Effector CD4-positive, alpha-beta T cell (primary cell): ENCODE data around the gene GSTM2.
A peak's percentile ranks its signal among the peaks of the same experiment; 100 is the strongest.

Experiments
- DNase-seq: peaks from one replicate; pipeline ENCODE4 v3.0.0-alpha.2; 2020

Gene GSTM2

DNA sequence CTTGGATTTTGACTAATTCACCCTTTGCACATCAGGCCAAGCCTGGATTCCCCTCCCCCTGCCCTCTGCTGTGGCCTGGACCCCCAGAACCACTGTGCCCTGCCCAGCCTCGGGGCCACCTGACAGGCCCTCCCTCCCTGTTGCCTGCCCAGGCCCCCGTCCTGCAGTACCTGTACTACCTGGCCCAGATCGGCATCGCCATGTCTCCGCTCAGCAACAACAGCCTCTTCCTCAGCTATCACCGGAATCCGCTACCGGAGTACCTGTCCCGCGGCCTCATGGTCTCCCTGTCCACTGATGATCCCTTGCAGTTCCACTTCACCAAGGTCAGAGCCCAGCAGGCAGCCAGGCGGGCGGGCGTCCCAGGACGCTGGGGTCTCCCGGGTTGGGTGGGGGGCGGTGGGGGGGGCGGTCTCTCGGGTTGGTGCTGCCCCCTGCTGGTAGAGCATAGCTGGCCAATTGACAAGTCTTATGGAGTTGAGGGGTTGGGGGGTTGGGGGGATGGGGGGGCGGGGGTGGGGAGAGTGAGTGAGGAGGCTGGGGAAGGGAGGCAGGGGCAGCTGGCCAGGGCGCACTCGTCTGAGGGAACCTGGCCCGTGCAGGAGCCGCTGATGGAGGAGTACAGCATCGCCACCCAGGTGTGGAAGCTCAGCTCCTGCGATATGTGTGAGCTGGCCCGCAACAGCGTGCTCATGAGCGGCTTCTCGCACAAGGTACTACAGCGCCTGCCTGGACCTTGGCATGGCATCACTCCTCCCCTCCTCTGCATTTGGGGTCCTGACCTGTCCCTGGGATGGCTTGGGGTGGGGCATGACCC, 37.6 kb upstream of the GSTM2 start:
- no peak for DNase-seq

DNA sequence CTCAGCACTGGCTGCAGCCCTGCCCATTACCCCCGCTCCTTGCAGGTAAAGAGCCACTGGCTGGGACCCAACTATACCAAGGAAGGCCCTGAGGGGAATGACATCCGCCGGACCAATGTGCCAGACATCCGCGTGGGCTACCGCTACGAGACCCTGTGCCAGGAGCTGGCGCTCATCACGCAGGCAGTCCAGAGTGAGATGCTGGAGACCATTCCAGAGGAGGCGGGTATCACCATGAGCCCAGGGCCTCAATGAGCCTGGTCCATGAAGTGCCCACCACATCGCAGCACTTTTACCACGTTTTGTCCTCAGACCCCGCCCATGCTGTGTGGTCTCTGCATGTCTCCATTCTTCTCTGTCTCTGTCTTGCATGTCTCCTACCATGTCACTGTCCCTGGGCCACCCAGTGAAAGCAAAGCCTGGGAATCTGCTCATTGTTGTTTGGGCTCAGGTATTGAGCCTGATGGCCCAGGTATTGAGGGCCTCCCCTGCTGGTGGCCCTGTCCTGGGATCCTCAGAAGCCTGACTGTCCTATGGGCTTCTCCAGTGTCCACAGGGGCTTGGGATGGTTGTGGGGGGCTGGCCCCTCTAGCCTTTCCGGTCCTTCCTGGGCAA, 36.9 kb upstream of the GSTM2 start:
- DNase-seq, result no peak

DNA sequence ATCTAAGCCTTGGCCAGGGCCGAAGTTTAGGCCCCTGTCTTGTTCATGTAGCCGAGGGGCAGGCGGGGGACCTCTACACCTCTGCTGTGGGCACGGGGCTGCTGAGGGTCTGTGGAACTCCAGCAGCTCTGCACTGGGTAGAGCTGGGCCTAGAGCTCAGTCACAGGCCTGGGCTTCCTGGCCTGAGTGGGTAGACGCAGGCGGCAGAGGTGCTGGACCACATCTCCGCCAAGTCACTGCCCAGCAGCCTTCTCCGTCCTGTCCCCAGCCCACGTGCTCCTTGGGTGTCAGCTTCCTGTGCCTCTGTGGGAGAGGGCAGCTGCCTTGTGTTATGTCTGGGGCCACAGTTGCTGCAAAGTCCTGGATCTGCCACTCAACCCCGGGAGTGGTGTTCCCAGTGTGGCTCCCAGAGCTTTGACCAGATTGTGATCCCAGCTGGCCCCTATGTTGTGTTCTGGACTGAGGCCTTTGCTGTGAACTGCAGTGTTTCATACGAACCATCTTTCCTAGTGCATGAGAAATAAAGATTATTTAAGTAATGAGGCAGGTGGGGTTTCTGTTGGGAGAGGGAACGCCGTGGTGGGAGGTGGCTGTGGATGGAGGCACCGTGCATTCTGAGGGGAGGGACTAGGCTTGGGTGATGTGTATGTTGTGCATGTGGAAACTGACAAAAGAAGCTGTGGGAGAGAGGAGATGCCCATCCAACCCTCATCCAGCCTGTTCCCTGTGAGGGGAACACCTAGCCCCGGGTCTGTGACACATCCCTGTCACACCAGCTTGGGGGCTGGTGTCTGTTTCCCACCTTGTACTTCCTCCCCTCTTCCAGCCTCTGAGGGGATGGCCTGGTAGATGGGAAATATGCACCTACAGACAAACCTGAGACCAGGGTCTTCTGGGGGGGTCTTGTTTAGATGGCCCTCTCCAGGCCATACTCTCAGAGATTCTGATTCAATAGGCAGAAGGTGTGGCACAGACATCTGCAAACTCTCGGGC, 36.0 kb upstream of the GSTM2 start:
- no peak for DNase-seq

DNA sequence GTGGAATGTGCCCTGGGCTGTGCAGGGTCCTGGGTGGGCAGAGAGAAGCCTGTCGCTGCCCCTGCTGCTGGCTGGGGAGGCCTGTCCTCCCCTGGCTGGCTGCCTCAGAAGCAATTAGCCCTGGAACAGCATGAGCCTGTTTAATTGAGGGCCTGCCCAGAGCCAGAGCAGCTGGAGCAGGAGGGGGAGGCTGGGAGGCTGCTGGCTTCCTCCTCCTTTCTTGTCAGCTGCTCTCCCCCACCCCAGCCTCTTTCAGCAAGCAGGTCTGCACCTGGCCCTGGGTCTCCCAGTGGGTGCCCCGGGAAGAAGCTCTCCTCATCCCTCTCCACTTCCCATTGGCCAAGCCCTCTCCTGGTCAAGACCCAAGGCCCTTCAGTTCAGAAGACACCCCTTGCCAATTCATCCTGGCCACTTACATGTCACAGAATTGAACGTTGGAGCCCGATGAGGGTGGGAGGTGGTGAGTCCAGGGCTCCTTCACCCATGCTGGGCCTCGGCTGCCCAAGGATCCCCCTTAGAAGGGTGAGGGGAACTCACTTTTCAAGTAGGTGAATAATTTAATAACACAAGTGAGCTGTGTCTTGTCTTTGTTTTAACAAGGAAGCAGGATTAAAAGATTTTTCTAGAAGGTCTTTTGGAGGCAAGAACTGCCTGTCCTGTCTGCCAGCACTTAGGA, 35.0 kb upstream of the GSTM2 start:
- no peak for DNase-seq

DNA sequence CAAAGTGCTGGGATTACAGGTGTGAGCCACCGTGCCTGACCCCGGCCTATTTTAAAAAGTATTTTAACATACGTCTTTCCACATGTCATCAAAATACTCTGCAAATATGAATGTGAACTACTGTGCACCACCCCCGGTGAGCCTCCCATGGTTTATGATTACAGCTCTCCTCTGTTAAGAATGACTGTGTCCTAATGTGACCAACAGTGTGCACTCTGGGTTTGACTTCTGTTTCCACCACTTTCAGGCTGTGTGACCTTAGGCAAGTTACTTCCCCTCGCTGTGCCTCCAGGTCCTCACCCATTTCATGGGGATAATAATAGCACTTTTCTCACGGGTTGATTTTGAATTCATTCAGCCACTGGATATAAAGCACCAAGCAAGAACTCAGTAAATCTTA, 33.6 kb upstream of the GSTM2 start:
- DNase-seq, result no peak

DNA sequence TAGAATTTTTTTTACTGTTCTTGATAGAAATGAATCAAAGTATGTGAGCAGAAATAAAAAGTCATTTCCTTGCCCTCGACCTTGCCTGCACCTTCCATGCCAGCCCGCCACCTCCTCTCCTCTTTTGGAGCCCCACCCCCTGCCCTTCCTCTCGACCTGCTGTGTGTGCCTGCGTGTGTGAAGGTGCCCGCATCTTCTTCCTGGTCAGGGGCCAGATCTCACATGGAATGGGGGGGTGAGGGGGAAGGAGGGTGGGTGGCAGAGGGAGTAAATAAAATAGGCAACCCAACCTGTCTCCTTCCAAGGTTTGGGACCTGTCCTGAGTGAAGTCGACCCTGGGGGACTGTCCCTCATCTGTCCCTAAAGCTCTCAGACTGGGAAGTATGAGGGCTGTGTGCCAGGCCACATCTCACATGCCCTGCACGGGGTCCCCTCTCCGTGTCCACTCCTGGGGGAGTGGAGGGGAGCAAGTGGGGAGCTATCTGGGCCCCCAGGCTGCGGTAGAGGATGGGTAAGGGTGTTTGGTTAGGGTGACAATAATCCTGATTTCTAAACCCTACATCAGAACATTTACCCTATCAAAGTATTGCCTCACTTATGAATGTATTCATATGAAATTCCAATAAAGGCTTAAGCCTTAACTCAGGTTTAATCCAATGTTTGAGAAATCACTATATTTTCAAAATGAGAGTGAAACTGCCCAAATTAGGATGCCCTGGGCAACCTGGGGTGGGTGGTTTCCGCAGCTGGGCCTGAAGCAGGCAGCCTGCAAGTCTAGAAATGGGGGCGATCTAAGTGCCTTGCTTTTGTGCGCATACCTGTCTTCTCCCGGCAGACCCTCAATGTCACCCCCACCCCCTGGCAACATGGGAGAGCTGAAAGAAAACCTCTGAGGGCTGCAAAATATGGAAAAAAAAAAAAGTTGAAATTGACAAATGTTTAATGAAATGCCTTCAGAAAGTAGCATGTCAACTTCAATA, 32.8 kb upstream of the GSTM2 start:
- DNase-seq, result no peak

DNA sequence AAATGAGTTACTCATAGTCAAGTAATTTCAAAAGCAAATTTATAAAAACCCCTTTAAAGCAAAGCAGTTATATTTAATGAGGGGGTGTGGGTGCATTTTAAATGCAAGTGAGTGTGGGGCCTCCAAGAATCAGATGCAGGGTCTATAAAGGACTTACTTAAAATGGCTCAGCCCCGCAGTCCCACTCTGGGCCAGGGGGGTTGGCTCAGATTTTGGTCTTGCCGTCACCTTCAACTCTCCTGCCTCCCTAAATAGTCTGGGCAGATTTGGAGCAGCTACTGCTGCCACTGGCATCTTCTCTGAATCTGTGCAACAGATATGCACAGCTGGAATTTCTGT, 32.0 kb upstream of the GSTM2 start:
- no peak for DNase-seq

DNA sequence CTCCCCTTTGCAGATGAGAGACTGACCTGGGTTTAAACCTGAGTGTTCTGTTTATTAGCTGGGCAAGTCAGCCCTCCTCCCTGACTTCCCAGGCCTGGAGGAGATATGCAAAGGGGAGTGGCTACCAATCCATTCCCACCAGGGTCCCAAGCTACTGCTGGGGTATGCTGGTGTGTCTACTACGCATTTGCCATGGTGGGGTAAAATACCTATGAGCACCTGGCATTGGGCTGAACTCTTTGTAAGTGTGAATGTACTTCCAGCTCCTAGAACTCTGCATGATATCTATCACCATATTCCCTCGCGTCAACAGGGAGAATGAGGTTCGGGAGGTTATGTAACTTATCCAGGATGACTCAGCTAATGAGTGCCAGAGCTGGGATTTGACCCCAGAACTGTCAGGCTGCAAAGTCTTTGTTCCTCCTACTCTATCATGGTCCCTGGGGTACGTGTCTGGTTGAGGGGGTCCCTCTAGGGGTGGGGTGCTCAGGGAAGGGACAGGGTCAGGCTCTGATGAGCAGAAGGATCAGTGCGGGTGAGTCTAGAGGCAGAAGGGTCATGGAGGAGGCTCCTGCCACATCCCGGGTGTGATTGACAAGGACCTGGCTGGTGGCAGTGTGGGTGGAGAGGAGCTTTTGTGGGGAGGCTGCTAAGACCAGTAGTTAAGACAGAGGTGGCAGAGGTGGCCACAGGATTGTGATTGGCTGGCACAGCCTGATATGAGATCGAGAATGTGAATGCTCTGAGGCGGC, 31.5 kb upstream of the GSTM2 start:
- no peak for DNase-seq

DNA sequence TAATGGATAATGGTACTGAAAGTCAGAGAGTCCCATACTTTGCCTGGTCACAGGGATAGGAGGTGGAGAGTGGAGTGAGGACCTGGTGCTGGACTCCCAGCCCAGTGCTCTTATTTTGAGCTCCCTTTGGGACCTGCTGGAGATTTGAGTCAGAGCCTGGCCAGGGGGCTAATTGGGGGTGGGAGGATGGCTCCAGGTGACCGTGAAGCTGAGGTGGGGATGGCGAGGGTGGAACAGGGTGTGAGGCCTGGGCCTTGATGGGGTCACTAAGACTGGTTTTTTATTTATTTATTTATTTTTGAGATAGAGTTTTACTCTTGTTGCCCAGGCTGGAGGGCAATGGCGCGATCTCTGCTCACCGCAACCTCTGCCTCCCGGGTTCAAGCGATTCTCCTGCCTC, 30.4 kb upstream of the GSTM2 start:
- DNase-seq, result no peak

DNA sequence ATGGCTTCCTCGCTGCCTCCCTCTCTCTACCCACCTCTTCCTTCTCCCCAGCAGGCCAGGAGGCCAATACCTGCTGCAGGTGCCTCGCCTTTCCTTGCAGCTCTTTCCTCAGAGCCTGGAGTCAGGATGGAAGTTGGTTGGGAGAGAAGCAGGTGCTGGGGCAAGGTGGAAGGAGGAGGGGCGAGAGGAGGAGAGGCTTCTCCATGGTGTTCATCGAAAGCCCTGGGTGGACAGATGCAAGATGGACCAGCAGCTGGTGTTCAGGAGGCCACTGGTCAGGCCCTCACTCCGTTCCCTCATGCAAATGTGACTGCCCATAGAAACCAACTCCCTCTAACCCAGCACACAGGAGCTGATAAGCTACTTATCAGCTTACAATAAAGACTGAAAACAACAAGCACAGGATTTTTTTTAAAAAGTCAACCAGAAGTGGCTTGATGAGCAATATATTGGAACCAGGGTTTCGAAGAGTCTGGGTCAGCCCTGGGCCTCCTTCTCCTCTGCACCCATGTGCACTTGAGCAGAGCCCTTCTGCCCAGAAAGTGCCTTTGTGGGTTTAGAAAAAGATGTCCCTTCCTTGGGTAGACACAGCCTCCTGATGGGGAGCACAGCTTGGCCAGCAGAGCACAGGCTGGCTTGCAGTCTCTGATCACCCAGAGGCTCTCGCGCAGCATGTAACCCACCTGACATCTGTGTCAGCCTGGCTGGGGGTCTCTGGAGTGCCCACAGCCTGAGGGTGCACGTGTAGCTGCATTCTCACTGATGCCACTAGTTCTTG, 28.6 kb upstream of the GSTM2 start:
- DNase-seq, result no peak

DNA sequence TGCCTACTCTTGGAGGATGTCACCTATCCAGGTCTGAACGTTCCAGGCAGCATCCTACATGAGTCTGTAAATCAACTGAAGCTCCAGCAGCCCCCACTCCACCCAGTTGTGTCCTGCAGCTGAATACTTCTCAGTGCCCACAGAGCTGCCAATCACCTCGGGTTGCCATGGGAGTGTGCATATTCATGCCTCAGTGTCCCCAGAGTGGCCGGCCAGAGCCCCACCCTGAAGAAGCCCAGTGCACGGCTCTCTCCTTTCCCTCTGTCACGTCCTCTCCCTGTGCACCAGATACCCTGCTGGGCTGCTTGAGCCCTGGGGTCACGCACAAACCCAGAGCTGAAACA, 28.0 kb upstream of the GSTM2 start:
- DNase-seq, result no peak

DNA sequence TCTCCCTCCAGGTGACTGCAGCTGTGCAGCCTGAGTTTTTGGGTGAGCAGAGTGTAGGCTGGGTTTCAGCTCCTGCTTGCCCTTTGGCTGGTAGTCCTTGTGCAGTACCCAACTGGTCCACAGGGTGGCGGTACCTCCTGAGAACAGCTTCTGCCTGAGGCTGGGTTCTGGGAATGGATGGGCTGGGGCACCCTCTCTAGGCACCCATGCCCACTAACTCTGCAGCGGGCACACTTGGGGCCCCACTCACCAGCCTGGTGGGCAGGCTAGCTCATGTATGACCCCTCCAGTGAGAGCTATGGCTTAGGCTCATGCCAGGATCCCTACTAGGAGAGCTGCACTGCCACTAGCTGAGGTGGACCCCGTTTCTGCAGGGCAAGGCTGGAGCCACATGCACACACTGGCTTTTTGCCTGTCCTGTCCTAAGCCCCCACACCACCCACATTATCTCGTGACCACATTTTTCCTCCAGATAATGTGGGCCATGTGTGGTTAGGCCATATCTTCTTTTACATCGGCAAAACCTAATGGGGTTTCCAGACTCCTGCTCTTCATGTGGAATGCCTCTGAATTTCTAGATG, 27.5 kb upstream of the GSTM2 start:
- DNase-seq, result peak; percentile 86

DNA sequence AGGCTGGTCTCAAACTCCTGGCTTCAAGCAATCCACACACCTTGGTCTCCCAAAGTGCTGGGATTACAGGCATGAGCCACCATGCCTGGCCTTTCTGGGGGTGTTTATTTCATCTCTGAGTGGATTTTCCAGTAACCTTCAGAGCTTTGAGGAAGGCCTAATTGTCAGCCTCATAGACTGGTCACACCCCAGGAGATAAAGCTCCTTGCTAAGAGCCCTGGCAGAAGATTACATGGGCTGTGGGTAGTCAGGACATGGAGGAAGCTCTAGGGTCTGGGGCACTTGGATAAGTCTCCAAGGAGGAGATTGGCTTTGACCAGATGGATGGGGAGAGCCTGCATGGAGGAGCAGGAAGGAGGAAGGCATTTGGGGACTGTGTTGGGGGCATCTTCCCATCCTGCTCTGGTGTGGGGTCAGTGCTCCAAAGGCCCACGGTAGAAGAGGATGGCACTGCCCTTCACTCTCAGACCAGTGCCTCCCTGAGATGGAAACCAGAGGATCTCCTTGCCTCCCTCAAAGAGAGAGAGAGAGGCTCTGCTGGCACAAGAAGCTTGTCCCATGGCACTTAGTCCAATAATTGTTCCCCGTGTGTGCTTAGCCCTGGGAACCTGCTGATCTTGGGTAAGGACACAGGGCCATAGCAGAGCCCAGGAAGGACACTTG, 26.6 kb upstream of the GSTM2 start:
- no peak for DNase-seq

DNA sequence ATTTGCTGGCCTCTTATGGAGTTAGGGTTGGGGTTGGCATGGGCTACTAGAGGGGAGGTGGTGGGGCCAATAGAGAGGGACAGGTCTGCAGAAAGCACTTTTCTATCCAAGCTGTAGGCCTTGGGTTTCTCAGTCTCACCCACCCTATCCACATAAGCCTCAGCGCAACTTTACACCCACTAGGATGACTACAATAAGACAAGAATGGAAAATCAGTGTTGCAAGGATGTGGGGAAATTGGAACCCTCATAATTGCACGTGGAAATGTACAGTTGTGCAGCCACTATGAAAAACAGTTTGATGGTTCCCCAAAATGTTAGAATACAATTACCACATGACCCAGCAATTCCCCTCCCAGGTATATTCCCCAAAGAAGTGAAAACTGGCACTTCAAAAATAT, 26.0 kb upstream of the GSTM2 start:
- DNase-seq, result no peak

DNA sequence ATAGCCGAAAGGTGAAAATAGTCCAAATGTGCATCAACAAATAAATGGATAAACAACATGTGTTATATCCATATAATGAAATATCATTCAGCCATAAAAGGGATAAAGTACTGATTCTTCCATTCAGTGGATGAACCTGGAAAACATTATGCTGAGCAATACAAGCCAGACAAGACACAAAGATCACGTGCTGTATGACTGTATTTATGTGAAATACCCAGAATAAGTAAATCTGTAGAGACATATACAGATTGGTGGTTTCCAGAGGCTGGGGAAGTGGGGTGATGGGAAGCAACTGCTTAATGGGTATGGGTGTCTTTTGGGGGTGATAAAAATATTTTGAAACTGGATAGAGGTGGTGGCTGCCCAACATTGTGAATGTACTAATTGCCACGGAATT, 25.2 kb upstream of the GSTM2 start:
- no peak for DNase-seq

DNA sequence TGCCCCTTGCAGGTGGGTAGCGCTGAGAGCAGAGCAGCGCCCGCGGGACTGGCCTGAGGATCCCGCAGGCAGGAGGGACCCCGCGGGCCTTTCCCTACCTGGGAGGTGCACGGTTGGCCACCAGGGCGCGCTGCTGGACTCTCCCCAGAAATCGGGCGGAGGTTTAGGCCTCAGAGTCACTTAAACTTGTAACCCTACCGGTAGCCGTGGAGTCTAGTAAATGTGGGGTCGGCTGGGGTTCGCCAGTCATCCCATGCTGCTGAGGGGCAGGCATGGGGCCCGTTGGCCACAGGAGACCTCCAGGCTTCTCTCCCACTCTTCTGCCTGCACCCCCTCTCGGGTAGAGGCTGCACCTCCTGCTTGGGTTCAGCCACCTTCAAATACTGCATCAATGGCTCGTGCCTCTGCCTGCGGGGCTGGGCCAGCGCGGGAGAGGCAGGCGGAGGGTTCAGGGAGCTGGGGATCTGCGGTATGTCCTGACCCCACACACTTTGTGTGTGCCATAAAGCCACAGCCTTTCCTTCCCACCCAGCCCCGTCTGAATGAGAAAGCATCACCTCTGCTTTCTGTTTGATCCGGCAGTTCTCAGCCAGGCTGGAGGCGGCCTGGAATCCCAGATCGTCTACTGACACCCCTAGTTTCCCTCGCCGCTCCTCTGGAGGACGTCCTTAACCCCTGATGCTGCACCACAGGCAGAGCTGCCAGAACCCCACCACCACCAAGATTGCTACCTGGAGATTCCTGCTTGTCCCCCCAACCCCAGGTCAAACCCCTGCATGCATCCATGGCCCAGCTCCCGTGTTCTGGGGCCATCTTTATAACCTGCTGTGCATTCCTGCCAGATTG, 24.2 kb upstream of the GSTM2 start:
- peak; percentile 83 for DNase-seq

DNA sequence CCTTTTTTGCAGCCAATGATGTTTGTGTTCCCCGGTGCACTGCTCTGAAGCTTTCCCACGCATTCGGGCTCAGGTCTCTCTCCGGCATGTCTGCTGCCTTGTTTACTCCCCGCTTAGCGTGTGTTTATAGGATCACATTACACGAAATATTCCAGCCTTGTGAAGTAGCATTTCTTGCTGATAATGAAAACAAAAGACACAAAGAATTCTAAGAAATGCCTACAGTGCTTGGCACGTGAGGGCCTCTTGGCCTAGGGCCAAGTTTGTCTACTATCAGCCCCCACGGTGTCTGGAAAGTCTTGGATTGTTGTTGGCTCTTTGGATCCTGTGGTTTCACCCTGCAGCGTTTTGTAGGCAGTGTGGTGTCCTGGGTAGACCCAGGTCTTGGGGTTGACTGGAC, 23.2 kb upstream of the GSTM2 start:
- no peak for DNase-seq

DNA sequence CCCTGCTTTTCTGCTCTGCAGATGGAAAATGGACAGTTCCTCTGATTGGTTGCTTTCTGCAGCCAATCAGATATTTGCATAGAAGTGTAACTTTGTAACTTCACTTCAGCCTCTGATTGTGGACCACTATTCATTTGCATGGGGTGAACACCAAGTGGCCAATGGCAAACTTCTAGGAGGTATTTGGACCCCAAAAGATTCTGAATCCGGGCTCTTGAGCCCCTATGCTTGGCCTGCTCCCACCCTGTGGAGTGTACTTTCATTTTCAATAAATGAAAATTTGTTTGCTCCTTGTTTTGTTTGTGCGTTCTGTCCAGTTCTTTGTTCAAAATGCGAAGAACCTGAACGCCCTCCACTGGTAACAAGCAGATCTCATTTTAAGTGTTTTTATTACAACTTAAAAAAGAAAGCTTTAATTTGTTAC, 18.4 kb upstream of the GSTM2 start:
- DNase-seq, result no peak
